ENCODE data around the gene ZNF580. TPM values are rescaled to one million over a fixed set of nuclear protein-coding genes. Genes with fewer than 3 reads are reported as not detected.

ZNF580 gene
- total RNA-seq, 1 donor from 2014 or later: 11.8 TPM

GRCh38 chr19:55594996-55595545, 45.7 kb upstream of the ZNF580 start:
- H3K27me3 ChIP-seq (ENCODE audit: low read depth): no peaks in the 10 kb centered on the region
- DNase-seq: no peak
- TF ChIP-seq, protein P1, sequence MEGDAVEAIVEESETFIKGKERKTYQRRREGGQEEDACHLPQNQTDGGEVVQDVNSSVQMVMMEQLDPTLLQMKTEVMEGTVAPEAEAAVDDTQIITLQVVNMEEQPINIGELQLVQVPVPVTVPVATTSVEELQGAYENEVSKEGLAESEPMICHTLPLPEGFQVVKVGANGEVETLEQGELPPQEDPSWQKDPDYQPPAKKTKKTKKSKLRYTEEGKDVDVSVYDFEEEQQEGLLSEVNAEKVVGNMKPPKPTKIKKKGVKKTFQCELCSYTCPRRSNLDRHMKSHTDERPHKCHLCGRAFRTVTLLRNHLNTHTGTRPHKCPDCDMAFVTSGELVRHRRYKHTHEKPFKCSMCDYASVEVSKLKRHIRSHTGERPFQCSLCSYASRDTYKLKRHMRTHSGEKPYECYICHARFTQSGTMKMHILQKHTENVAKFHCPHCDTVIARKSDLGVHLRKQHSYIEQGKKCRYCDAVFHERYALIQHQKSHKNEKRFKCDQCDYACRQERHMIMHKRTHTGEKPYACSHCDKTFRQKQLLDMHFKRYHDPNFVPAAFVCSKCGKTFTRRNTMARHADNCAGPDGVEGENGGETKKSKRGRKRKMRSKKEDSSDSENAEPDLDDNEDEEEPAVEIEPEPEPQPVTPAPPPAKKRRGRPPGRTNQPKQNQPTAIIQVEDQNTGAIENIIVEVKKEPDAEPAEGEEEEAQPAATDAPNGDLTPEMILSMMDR (IDR thresholded peaks at IDR 0.05; ENCODE audit: borderline replicate concordance): no peak
- intact Hi-C loops (cut with micrococcal nuclease): no loop called here
- H3K4me3 ChIP-seq: no peak overlapping the region
- H3K9me3 ChIP-seq (replicated peaks): no peaks in the 10 kb centered on the region
- H3K4me1 ChIP-seq: peaks cover 11% of the 10 kb centered on the region
- peak overlapping the region; percentile 12 for H3K27ac ChIP-seq (replicated peaks)
- peaks cover 47% of the 10 kb centered on the region for H3K36me3 ChIP-seq

DNA sequence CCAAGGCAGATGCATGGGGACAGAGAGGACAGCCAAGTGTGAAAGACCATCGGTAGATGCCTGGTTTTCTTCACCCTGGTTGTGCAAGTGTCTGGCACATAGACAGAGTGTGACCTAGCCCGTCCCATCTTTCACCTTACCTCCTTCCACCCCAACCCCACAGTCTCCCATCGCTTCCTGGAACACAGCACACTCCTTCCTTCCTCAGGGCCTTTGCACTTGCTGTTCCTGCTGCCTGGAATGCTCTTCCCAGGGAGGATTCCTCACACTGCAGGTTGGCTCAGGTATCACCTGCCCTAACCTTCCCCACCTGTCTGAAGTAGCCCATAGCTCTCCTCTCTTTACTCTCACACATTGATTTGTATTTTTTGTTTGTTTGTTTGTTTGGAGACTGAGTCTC, 44.5 kb upstream of the ZNF580 start:
- Histone ChIP-seq H3K4me1 (peaks cover 22% of the 10 kb centered on the region), H3K4me3 (no peak overlapping the region), H3K36me3 (peaks cover 47% of the 10 kb centered on the region), H3K27me3 (ENCODE audit: low read depth) (no peaks in the 10 kb centered on the region), H3K27ac (replicated peaks) (no peak overlapping the region), H3K9me3 (replicated peaks) (no peaks in the 10 kb centered on the region)
- DNase-seq: no peak
- intact Hi-C loops (cut with micrococcal nuclease): no loop called here
- TF ChIP-seq, protein P1 (IDR thresholded peaks at IDR 0.05; ENCODE audit: borderline replicate concordance): no peak

DNA sequence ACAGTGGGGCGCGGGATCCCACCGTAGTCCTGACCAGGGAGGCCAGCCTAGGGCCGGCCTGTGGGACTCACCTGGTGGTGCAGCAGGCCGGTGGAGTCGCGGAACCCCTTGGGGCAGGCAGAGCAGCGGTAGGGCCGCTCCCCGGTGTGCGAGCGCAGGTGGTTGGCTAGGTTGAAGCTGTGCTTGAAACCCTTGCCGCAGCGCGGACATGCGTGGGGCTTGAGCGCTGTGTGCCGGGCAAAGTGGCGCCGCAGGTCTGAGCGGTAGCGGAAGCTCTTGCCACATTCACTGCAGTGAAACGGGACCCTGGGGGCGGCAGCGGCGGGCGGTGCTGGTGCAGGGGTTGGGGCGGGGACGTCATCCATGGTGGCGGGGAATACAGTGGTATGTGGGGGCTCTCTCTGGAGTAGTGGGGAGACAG, 43.3 kb upstream of the ZNF580 start:
- Histone ChIP-seq H3K36me3 (peaks cover 38% of the 10 kb centered on the region), H3K27ac (replicated peaks) (no peak overlapping the region), H3K4me1 (peaks cover 26% of the 10 kb centered on the region), H3K4me3 (no peak overlapping the region), H3K9me3 (replicated peaks) (no peaks in the 10 kb centered on the region), H3K27me3 (ENCODE audit: low read depth) (no peaks in the 10 kb centered on the region)
- TF ChIP-seq, protein P1 (IDR thresholded peaks at IDR 0.05; ENCODE audit: borderline replicate concordance): no peak
- no peak for DNase-seq
- intact Hi-C loops (cut with micrococcal nuclease): no loop called here

- Histone ChIP-seq H3K36me3 (peaks cover 34% of the 10 kb centered on the region), H3K4me3 (no peak overlapping the region), H3K9me3 (replicated peaks) (no peaks in the 10 kb centered on the region), H3K4me1 (peaks cover 26% of the 10 kb centered on the region), H3K27ac (replicated peaks) (peak overlapping the region; percentile 99), H3K27me3 (ENCODE audit: low read depth) (no peaks in the 10 kb centered on the region)
- TF ChIP-seq, protein P1 (IDR thresholded peaks at IDR 0.05; ENCODE audit: borderline replicate concordance): no peak
- DNase-seq: no peak
- intact Hi-C loops (cut with micrococcal nuclease): no loop called here
These were observed 42.8 kb upstream of the ZNF580 start for GRCh38 chr19:55598034-55598433.

DNA sequence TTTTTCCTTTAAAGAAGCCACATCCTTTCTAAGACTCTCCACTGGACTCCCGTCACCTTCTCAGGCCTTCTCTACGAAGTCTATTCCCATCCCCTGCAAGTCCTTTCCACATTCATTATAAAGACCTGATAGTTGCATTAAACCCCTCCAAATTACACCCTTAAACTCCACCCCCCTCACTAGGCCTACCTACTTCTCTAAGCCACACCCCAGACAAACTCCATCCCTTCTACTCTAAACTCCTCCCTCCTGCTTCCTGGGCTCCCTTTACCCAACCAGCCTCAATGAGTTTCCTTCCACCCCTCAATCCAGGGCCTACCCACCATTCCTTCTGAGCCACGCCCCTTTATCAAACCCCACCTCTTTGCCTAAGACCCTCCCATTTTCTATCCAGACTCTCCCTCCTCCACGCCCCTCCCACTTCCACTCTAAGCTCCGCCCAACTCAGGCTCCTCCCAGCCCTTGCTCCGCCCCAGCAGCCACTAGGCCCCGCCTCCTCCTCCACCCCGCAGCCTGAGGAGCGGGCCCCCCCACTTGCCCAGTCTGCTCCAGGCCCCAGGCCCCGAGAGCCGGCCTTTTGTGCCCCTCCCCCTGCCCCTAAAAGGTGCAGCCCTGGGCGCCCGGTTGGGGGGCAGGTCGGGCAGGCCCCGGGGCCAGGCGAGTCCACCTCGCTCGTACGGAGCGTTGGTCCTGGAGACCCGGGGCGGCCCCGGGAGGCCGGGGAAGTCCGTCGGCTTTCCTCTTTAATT, 41.9 kb upstream of the ZNF580 start:
- intact Hi-C loops (cut with micrococcal nuclease): no loop called here
- H3K36me3 ChIP-seq: peaks cover 26% of the 10 kb centered on the region
- peak overlapping the region; percentile 99 for H3K27ac ChIP-seq (replicated peaks)
- no peaks in the 10 kb centered on the region for H3K27me3 ChIP-seq (ENCODE audit: low read depth)
- no peaks in the 10 kb centered on the region for H3K9me3 ChIP-seq (replicated peaks)
- H3K4me3 ChIP-seq: peak overlapping the region; percentile 83
- TF ChIP-seq, protein P1 (IDR thresholded peaks at IDR 0.05; ENCODE audit: borderline replicate concordance): no peak
- peaks cover 28% of the 10 kb centered on the region for H3K4me1 ChIP-seq
- DNase-seq: peak; percentile 90

Data from left ventricle myocardium inferior (tissue), 1 donor.